ENCODE data around the gene SAMM50. TPM values are rescaled to one million over a fixed set of nuclear protein-coding genes. Genes with fewer than 3 reads are reported as not detected.
A peak's percentile ranks its signal among the peaks of the same experiment; 100 is the strongest.

SAMM50 gene
- total RNA-seq, 2 donors from 2014 or later = 40.7 to 49.5 TPM

DNA sequence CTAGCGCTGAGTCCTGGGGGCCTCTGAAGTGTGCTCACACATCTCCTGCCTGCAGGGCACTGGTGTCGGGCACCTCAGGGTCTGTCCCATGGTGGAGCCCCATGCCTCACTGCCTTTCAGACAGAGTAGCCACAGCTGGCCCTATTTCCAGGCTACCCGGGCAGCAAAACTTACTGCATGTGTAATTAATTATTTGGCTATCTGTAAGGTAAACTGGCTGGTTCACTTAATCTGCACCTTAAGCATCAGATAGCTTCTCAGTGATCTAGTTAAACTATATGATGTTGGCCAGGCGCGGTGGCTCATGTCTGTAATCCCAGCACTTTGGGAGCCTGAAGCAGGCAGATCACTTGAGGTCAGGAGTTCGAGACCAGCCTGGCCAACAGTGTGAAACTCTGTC, 26.3 kb upstream of the SAMM50 start:
- H3K4me1 ChIP-seq = peaks cover 5% of the 10 kb centered on the region
- no peak overlapping the region for H3K4me3 ChIP-seq
- TF ChIP-seq, protein P1, sequence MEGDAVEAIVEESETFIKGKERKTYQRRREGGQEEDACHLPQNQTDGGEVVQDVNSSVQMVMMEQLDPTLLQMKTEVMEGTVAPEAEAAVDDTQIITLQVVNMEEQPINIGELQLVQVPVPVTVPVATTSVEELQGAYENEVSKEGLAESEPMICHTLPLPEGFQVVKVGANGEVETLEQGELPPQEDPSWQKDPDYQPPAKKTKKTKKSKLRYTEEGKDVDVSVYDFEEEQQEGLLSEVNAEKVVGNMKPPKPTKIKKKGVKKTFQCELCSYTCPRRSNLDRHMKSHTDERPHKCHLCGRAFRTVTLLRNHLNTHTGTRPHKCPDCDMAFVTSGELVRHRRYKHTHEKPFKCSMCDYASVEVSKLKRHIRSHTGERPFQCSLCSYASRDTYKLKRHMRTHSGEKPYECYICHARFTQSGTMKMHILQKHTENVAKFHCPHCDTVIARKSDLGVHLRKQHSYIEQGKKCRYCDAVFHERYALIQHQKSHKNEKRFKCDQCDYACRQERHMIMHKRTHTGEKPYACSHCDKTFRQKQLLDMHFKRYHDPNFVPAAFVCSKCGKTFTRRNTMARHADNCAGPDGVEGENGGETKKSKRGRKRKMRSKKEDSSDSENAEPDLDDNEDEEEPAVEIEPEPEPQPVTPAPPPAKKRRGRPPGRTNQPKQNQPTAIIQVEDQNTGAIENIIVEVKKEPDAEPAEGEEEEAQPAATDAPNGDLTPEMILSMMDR (IDR thresholded peaks at IDR 0.05) = no peak
- H3K27me3 ChIP-seq = peaks cover 5% of the 10 kb centered on the region
- no peaks in the 10 kb centered on the region for H3K9me3 ChIP-seq
- H3K27ac ChIP-seq = no peak overlapping the region
- no peak for DNase-seq
- H3K36me3 ChIP-seq = no peaks in the 10 kb centered on the region
- H3K9ac ChIP-seq (ENCODE audit: low read depth in 2 of 2, low read length in 2 of 2) = no peak overlapping the region
- intact Hi-C loops (cut with DNase I) = no loop called here

DNA sequence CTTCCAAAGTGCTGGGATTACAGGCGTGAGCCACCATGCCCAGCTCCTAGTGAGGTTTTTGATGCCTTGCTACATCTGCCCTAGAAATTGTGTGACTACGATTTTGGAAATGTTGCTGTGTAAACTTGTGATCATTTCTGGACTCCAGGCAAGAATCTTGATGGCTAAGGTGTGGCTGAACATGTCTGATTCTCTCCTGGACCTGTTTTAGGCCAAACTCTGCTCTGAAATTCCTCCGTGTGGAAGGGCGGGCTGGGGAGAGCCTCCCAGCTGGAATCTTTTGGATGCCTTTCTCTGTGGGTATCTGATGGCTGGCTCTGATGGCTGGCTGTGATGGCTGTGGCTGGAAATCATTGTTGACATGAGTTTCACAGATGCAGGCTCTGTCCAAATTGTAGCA, 23.5 kb upstream of the SAMM50 start:
- no peaks in the 10 kb centered on the region for H3K36me3 ChIP-seq
- intact Hi-C loops (cut with DNase I) = no loop called here
- no peak for DNase-seq
- TF ChIP-seq, protein P1 (IDR thresholded peaks at IDR 0.05) = no peak
- no peak overlapping the region for H3K27ac ChIP-seq
- H3K9ac ChIP-seq (ENCODE audit: low read depth in 2 of 2, low read length in 2 of 2) = no peak overlapping the region
- no peaks in the 10 kb centered on the region for H3K4me1 ChIP-seq
- H3K4me3 ChIP-seq = no peak overlapping the region
- H3K27me3 ChIP-seq = no peaks in the 10 kb centered on the region
- no peaks in the 10 kb centered on the region for H3K9me3 ChIP-seq

GRCh38 chr22:43941449-43941848, 13.8 kb upstream of the SAMM50 start:
- Histone ChIP-seq H3K4me1 (no peaks in the 10 kb centered on the region), H3K9me3 (no peaks in the 10 kb centered on the region), H3K27me3 (no peaks in the 10 kb centered on the region), H3K27ac (no peak overlapping the region), H3K36me3 (no peaks in the 10 kb centered on the region), H3K9ac (ENCODE audit: low read depth in 2 of 2, low read length in 2 of 2) (no peak overlapping the region), H3K4me3 (no peak overlapping the region)
- no peak for DNase-seq
- intact Hi-C loops (cut with DNase I) = loop anchor here (10.0 kb wide), 1 partner anchor 117 kb away; no protein-coding TSS in a partner anchor
- TF ChIP-seq, protein P1 (IDR thresholded peaks at IDR 0.05) = no peak

GRCh38 chr22:43944670-43945430, 10.4 kb upstream of the SAMM50 start:
- H3K9ac ChIP-seq (ENCODE audit: low read depth in 2 of 2, low read length in 2 of 2) = no peak overlapping the region
- H3K9me3 ChIP-seq = no peaks in the 10 kb centered on the region
- no peak for DNase-seq
- intact Hi-C loops (cut with DNase I) = loop anchor here (10.0 kb wide), 1 partner anchor 120 kb away; no protein-coding TSS in a partner anchor
- TF ChIP-seq, protein P1 (IDR thresholded peaks at IDR 0.05) = no peak
- H3K36me3 ChIP-seq = no peaks in the 10 kb centered on the region
- no peaks in the 10 kb centered on the region for H3K27me3 ChIP-seq
- no peak overlapping the region for H3K4me3 ChIP-seq
- H3K4me1 ChIP-seq = no peaks in the 10 kb centered on the region
- no peak overlapping the region for H3K27ac ChIP-seq

GRCh38 chr22:43945632-43946383, 9.4 kb upstream of the SAMM50 start:
- H3K4me3 ChIP-seq = no peak overlapping the region
- no peaks in the 10 kb centered on the region for H3K9me3 ChIP-seq
- H3K27me3 ChIP-seq = no peaks in the 10 kb centered on the region
- H3K27ac ChIP-seq = no peak overlapping the region
- DNase-seq = peak; percentile 63
- H3K9ac ChIP-seq (ENCODE audit: low read depth in 2 of 2, low read length in 2 of 2) = no peak overlapping the region
- no peaks in the 10 kb centered on the region for H3K36me3 ChIP-seq
- no peaks in the 10 kb centered on the region for H3K4me1 ChIP-seq
- TF ChIP-seq, protein P1 (IDR thresholded peaks at IDR 0.05) = peak; percentile 56
- intact Hi-C loops (cut with DNase I) = loop anchor here (10.0 kb wide), 1 partner anchor 121 kb away; no protein-coding TSS in a partner anchor
